D721Med (cell line): ENCODE measurements around the gene MFN2.
"Not testable (repeated sequence)": the region's sequence is repeated elsewhere in the genome, so short reads cannot be mapped to it uniquely, and the experiment has no call there.

Experiments
- DNase-seq: peaks from one replicate; pipeline ENCODE4 v3.0.0; 2011; ENCODE audit warnings: low spot score; ENCODE audit not compliant: insufficient read length
- FAIRE-seq: peaks from 2 replicates; lab custom pipeline; 2011; peaks lifted over from hg19 to GRCh38; lab: Jason Lieb, UNC
- TF ChIP-seq, protein P1 (sequence below): IDR thresholded peaks from 2 replicates; pipeline ENCODE4 v1.5.1; 2012; ENCODE audit warnings: mild to moderate bottlenecking, control low read depth; ENCODE audit not compliant: insufficient read depth; ENCODE audit errors: missing control alignments

MFN2 gene

DNA sequence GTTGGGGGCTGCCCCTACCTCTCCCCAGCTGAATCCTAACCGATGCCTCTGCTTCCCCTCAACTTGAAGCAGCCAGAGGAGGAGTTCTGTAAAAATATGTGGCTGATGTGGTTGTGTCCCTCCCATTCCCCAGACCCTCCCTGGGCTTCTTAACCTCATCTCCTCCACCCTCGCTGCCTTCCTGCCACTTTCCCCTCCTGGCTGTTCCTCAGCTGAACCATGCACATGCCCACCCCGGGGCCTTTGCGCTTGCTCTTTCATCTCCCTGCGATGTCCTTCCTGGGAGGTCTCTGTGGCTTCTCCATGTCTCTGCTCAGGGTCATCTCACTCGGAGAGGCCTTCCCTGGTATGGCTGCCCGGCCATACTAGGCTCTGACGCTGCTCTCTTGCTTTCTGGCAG is 48.0 kb downstream of the MFN2 start:
- TF ChIP-seq, protein P1, sequence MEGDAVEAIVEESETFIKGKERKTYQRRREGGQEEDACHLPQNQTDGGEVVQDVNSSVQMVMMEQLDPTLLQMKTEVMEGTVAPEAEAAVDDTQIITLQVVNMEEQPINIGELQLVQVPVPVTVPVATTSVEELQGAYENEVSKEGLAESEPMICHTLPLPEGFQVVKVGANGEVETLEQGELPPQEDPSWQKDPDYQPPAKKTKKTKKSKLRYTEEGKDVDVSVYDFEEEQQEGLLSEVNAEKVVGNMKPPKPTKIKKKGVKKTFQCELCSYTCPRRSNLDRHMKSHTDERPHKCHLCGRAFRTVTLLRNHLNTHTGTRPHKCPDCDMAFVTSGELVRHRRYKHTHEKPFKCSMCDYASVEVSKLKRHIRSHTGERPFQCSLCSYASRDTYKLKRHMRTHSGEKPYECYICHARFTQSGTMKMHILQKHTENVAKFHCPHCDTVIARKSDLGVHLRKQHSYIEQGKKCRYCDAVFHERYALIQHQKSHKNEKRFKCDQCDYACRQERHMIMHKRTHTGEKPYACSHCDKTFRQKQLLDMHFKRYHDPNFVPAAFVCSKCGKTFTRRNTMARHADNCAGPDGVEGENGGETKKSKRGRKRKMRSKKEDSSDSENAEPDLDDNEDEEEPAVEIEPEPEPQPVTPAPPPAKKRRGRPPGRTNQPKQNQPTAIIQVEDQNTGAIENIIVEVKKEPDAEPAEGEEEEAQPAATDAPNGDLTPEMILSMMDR = no peak
- no peak for FAIRE-seq

DNA sequence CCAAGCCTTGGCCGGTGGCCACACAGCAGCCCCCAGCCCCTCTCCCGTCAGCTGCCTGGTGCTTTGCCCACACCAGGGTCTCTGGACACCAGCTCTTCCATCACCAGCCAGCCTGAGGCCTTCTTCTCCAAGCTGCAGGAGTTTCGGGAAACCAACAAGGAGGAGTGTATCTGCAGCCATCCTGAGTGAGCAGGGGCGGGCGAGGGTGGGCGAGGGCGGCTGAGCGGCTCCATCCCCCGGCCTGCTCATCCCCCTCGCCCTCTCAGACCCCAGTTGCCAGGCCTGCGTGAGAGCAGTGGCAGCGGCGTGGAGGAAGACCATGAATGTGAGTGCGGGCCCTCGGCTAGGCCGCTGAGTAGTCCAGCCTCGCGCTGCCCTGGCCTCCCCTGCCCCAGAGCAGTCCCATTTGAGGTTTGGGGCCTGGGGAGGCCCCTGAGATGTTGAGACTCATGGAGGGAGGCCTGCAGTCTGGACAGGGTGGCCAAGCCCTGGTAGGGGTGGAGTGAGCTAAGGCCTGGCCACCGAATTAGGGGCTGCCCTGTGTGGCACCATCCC is 48.8 kb downstream of the MFN2 start:
- DNase-seq (no peak), FAIRE-seq (no peak)
- TF ChIP-seq, protein P1 = no peak

More for the DNA sequence above, 48.0 kb downstream of the MFN2 start:
- no peak for DNase-seq

GRCh38 chr1:12029720-12030339 is 49.6 kb downstream of the MFN2 start:
- DNase-seq = no peak
- FAIRE-seq = no peak
- TF ChIP-seq, protein P1 = no peak

- FAIRE-seq (no peak), DNase-seq (peak; percentile 39)
- TF ChIP-seq, protein P1 = peak; percentile 55
Measured at GRCh38 chr1:12031039-12031980, 51.1 kb downstream of the MFN2 start.

- FAIRE-seq = no peak
- TF ChIP-seq, protein P1 = no peak
Measured at GRCh38 chr1:12032161-12032621, 51.9 kb downstream of the MFN2 start.

DNA sequence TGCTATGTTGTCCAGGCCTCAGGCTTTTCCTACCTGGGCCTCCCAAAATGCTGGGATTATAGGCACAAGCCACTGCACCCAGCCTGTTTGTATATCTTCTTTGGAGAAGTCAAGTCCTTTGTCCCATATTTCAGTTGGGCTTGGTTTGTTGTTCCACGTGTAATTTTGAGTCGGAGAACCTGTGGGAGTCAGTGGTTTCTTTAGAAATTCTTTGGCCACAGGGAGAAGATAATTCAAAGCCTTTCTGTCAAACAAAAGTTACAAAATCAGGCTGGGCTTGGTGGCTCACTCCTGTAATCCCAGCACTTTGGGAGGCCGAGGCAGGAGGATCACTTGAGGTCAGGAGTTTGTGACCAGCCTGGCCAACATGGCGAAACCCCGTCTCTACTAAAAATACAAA is 53.2 kb downstream of the MFN2 start:
- not testable (repeated sequence) for FAIRE-seq, DNase-seq

More at GRCh38 chr1:12032161-12032621, 51.9 kb downstream of the MFN2 start:
- no peak for DNase-seq

DNA sequence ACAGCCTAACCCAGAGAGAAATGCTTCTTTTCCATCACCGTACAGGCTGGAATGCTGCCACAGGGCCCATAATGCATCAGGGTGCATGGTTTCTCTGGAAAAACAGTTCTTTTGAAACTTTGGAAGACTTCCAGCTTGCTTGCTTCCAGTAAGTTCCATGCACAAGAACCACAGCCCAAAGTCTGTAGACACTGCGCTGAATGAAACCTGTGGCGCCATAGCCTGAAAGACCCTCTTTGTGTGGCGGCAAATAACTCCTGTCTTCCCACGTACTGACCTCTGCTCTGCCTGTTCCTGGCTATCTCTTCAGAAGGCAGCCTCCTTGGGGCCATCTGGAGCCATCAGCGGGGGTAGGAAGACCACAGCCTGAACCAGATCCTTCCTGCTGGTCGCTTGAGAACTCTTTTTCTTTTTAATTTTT is 54.1 kb downstream of the MFN2 start:
- DNase-seq (no peak), FAIRE-seq (no peak)
- TF ChIP-seq, protein P1 = no peak
